Fibroblast of skin of abdomen (primary cell): ENCODE measurements around the gene RNF114.
"Not testable (repeated sequence)": the region's sequence is repeated elsewhere in the genome, so short reads cannot be mapped to it uniquely, and the experiment has no call there.

Experiments
- DNase-seq: peaks from one replicate; pipeline ENCODE4 v3.0.0-alpha.2; 2013

Gene RNF114

GRCh38 chr20:49987015-49987867 is 51.0 kb downstream of the RNF114 start:
- DNase-seq: no peak

GRCh38 chr20:49987868-49988690 is 51.9 kb downstream of the RNF114 start:
- no peak for DNase-seq

- peak; percentile 91 for DNase-seq
Observed at GRCh38 chr20:49989234-49990065, 53.3 kb downstream of the RNF114 start.

- DNase-seq: peak; percentile 33
Observed at GRCh38 chr20:49990271-49990720, 54.1 kb downstream of the RNF114 start.

DNA sequence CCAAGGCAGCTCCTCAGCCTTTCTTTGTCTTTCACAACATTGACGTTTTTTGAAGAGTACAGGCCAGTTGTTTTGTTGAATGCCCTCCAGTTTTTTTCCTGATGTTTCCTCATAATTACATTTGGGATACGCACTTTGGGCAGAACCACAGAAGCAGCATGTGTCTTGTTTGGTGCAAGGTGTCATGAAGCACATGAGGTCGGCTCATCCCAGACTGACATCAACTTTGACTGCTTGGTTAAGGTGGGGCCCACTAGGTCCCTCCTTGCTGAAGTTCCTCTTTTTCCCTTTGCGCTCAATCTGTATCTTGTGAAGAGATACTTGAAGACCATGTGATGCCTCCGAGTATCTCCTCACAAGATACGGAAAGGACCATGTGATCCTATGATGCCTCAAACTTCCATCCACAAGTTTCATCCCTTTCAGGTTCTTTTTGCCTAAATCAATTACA is 57.1 kb downstream of the RNF114 start:
- DNase-seq: no peak

GRCh38 chr20:49995586-49995985 is 59.4 kb downstream of the RNF114 start:
- no peak for DNase-seq

DNA sequence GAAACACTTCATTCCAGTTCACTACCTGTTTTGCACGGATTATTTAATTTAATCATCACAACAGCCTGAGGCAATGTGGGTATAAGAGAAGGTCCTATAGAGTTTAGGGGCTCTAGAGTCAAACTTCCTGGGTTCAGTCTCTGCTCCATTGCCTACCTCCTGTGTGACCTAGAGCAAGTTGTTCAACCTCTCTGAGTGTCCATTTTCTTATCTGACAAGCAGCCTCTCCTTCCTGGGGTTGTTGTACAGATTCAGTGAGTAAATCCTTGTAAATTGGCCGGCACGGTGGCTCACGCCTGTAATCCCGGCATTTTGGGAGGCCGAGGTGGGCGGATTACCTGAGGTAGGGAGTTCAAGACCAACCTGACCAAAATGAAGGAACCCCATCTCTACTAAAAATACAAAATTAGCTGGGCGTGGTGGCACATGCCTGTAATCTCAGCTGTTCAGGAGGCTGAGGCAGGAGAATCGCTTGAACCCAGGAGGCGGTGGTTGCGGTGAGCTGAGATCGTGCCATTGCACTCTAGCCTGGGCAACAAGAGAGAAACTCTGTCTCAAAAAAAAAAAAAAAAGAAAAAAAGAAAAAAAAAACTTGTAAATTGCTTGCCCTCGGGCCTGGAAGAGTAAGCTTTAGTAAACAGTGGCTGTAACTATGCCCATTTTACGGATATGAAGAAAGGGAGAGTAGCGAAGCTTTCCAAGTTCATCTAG is 62.4 kb downstream of the RNF114 start:
- DNase-seq: not testable (repeated sequence)

GRCh38 chr20:49999329-49999728 is 63.1 kb downstream of the RNF114 start:
- no peak for DNase-seq

- DNase-seq: not testable (repeated sequence)
Observed at GRCh38 chr20:50000548-50001222, 64.5 kb downstream of the RNF114 start.

DNA sequence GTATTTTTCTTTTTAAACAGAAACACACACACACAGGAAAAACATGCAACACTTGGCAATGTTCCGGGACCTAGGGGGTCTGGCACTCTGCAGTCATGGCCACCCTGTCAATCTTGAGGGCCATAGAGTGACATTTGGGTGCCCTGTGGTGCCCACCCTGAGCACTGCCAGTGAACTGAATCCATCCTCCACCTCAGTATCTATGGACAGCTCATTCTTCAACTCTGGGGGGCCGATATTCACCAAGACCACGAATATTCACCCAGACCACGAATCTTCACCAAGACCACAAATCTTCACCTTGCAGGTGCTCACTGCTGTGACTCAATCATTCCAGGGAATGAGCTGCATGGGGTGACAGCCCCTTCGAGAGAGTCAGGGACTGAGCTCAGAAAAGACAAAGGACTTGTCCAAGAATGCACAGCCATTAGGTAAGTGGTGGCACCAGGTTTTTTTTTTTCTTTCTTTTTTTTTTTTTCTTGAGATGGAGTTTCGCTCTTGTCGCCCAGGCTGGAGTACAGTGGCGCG is 65.7 kb downstream of the RNF114 start:
- peak; percentile 62 for DNase-seq

DNA sequence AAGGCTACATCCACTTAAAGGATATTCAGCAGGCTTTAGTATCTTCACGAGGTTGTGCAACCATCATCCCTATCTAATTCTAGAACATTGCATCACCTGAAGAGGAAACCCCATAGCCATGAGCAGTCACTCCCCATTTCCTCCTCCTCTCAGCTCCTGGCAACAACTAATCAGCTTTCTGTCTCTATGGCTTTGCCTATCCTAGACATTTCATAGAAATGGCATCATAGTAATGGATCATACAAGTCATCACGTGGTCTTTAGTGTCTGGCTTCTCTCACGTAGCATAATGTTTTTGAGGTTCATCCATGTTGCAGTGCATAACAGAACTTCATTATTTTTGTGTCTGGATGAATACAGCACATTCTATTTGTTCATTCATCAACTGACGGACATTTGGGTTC is 67.1 kb downstream of the RNF114 start:
- peak; percentile 95 for DNase-seq
